Measurements from ENCODE around the gene CDA.
A peak's percentile ranks its signal among the peaks of the same experiment; 100 is the strongest.
"Not testable (repeated sequence)": the region's sequence is repeated elsewhere in the genome, so short reads cannot be mapped to it uniquely, and the experiment has no call there.

CDA gene

DNA sequence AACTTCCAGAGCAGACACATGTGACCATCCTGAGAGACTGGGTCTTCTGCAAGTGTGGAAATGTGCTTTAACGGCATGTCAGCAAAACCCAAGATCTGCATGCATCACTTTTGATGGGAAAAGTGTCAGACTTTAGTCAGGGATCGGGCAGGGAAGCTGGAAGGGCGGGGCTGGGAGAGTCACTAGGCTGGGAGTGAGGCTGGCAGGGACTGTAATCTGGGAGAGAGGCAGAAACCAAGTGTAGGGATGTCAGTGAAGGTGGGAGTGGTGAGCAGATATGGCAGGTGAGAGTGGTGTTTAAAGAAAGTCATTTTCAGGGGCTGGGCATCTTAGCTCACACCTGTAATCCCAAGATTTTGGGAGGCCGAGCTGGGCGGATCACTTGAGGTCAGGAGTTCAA lies 11.3 kb downstream of the CDA start:
- no peak for DNase-seq (ENCODE audit: insufficient read length, low spot score)
- TF ChIP-seq POLR2A (IDR thresholded peaks at IDR 0.05; ENCODE audit: low read depth, low read length) (no peak), POU2F2 (IDR thresholded peaks at IDR 0.05; ENCODE audit: low read depth, low read length) (no peak), PAX5 (IDR thresholded peaks at IDR 0.05; ENCODE audit: insufficient read depth, low read length, severe bottlenecking) (no peak), TAF1 (IDR thresholded peaks at IDR 0.05; ENCODE audit: low read depth, low read length) (no peak), POLR2AphosphoS5 (IDR thresholded peaks at IDR 0.05; ENCODE audit: low read depth, low read length) (no peak), SPI1 (IDR thresholded peaks at IDR 0.05; ENCODE audit: low read depth, low read length) (no peak)
- no peak for FAIRE-seq

DNA sequence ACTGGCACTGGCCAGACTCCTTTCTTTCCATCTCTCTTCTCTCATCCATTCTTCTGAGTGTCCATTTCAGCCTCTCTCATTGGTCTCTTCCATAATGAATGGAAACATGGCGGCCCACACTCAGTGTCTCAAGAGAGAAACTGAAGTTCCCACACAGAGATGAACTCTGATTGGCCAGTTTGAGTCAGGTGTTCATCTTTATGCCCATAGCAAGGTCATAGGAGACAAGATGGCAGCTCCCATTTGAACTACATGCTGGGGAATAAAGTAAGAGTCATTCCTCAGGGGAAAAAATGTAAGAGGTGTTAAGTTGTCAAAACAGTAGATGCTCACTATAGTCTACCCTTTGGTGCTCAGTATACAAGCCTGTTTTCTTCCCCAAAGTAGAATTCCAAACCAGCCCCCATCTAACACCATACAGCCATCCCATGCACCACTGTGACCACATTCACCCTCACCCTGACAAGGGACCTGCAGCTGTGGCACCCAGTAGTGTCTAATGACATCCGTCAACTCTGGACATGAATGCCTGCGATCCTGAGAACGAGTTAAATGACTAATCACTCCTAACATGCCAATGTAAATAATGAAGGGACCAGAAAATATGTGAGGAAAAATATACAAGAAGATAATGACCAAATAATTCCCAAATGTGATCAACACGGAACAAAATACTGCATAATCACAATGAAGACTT lies 12.4 kb downstream of the CDA start:
- FAIRE-seq (no peak), DNase-seq (ENCODE audit: insufficient read length, low spot score) (no peak)
- TF ChIP-seq PAX5 (IDR thresholded peaks at IDR 0.05; ENCODE audit: insufficient read depth, low read length, severe bottlenecking): no peak
- no peak for TF ChIP-seq POLR2AphosphoS5 (IDR thresholded peaks at IDR 0.05; ENCODE audit: low read depth, low read length)
- no peak for TF ChIP-seq POU2F2 (IDR thresholded peaks at IDR 0.05; ENCODE audit: low read depth, low read length)
- TF ChIP-seq POLR2A (IDR thresholded peaks at IDR 0.05; ENCODE audit: low read depth, low read length): no peak
- TF ChIP-seq SPI1 (IDR thresholded peaks at IDR 0.05; ENCODE audit: low read depth, low read length): no peak
- TF ChIP-seq TAF1 (IDR thresholded peaks at IDR 0.05; ENCODE audit: low read depth, low read length): no peak

DNA sequence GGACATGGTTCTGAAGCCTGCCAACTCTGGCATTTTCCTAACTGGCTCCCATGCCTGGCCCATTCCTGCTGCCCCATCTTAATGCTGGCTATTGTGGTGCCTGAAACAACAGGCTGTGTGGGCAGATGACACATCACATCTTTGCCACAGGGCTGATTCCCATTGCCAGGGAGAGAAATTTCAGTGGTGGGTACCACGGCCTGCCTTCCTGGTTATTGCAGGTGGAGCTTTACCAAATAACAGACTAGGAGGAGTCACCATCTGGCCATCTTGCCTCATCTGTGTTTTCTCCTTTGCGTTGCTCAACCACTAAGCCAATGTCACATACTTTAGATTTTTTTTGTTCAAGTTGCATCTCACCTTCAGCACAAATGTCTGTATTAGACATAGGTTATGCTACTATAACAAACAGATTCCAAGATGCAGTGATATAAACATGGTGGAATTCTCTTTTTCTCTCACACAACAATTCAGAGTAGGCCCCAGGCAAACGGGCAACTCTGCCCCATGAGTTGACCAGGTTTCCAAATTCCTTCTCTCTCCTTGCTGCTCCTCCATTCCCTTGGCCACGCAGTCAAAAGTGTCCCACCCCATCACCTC lies 14.1 kb downstream of the CDA start:
- TF ChIP-seq POU2F2 (IDR thresholded peaks at IDR 0.05; ENCODE audit: low read depth, low read length) (no peak), PAX5 (IDR thresholded peaks at IDR 0.05; ENCODE audit: insufficient read depth, low read length, severe bottlenecking) (no peak), POLR2A (IDR thresholded peaks at IDR 0.05; ENCODE audit: low read depth, low read length) (no peak), TAF1 (IDR thresholded peaks at IDR 0.05; ENCODE audit: low read depth, low read length) (no peak), SPI1 (IDR thresholded peaks at IDR 0.05; ENCODE audit: low read depth, low read length) (no peak), POLR2AphosphoS5 (IDR thresholded peaks at IDR 0.05; ENCODE audit: low read depth, low read length) (no peak)
- DNase-seq (ENCODE audit: insufficient read length, low spot score) (no peak), FAIRE-seq (no peak)

DNA sequence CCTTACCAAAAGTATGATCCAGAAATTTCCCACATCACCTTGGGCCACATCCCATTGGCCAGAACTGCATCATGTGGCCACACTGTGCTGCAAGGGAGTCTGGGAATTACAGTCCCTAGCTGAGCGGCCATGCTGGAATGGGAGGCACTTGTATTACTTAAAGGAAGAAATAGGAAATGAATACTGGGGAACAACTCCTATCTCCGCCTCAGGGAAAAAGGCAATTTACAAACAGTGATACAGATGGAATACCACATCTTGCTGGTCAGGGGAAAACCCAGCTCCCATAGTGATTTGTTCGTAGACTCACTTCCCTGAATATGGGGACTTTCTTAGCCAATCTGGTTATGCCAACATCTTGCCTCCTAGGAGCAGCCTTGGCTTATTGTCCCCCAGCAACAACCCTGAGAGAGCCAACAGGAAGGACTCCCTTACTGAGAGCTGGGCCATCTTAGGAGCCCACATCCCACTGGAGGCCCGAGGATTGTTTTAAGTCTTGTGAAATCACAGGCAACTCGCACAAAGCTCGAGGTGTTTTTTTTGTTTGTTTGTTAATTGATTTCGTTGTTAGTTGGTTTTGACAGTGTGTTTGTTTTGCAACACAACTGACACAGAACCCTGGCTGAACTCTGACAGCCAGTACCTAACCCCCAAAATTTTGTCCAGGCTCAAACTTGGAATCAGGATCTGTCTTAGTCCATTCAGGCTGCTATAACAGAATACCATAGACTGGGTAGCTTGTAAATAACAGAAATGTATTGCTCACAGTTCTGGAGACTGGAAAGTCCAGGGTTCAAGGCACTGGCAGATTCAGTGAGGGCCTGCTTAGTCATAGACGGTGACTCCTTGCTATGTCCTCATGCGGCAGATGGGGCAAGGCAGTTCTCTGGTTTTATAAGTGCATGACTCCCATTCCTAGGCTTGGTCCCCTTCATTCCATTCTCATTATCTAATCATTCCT lies 14.9 kb downstream of the CDA start:
- FAIRE-seq (no peak), DNase-seq (ENCODE audit: insufficient read length, low spot score) (no peak)
- no peak for TF ChIP-seq TAF1 (IDR thresholded peaks at IDR 0.05; ENCODE audit: low read depth, low read length)

DNA sequence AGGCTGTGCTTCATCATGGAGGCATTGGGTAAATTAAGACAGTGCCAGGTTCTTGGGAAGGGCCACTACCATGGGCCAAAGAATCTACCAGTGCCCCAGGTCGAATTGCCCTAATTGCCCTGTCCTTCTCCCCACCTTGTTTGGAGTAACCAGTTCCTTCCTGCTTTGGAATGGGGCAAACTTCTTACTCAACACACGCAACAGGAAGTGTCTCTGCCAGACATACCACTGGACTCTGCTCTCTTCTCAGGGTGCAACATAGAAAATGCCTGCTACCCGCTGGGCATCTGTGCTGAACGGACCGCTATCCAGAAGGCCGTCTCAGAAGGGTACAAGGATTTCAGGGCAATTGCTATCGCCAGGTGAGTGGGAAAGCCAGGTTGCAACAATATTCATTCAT lies 15.8 kb downstream of the CDA start:
- DNase-seq (ENCODE audit: insufficient read length, low spot score): no peak
- TF ChIP-seq POLR2A (IDR thresholded peaks at IDR 0.05; ENCODE audit: low read depth, low read length) (no peak), SPI1 (IDR thresholded peaks at IDR 0.05; ENCODE audit: low read depth, low read length) (no peak), TAF1 (IDR thresholded peaks at IDR 0.05; ENCODE audit: low read depth, low read length) (no peak), PAX5 (IDR thresholded peaks at IDR 0.05; ENCODE audit: insufficient read depth, low read length, severe bottlenecking) (no peak), POU2F2 (IDR thresholded peaks at IDR 0.05; ENCODE audit: low read depth, low read length) (no peak), POLR2AphosphoS5 (IDR thresholded peaks at IDR 0.05; ENCODE audit: low read depth, low read length) (no peak)
- no peak for FAIRE-seq

DNA sequence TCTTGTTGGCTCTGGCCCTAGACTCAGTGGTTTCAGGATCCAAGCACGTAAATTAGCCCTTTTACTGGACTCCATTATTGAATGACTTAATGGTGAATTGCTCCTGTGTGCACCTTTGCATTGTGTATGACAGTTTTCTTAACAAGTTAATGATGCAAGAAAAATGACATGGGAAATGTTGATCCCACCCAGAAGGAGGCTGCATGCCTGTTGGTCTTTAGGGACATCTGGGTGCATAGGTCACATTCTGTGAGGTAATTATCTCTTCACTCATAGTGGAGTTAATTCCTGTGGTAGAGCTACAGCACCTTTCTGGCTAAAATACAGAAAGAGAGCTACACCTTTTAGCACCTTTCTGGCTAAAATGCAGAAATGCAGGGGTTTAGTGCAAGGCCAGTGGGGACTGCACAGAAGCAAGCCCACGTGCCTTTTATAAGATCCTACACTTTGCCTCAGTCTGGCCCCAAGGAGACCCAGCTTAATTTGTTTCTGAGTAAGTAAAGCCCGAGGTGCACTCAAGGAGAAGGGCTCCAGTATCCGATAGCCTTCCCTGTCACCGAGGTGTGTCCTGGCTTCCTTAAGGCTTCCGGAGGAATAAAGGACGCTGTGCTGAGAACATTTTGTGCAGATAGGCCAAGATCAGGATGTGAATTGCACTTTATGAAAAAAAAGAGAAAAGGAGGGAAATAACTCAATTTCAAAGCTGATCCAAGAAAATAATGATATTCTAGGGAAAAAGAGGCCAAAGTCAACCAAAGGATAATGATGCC lies 18.1 kb downstream of the CDA start:
- FAIRE-seq; DNase-seq (ENCODE audit: insufficient read length, low spot score): not testable (repeated sequence)

DNA sequence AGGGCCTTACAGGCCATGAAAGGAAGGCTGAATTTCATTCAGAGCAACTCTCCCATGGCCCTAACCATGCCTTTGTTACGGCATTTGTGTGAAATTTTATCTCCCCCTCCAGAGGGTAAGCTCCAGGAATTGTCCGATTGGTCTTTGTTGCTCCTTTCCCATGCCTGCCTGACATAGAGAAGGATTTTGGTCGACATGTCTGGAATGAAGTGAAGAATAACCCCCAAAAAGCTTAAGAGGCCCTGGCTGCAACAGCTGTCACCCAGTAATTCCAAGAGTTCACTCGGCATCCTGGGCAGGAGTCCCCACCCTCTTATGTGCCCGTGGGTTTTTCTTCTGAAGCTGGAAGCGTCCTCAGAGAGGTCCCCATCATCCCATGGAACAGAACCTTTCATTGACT lies 20.6 kb downstream of the CDA start:
- FAIRE-seq (no peak), DNase-seq (ENCODE audit: insufficient read length, low spot score) (no peak)
- TF ChIP-seq TAF1 (IDR thresholded peaks at IDR 0.05; ENCODE audit: low read depth, low read length): no peak
- TF ChIP-seq POU2F2 (IDR thresholded peaks at IDR 0.05; ENCODE audit: low read depth, low read length): no peak
- no peak for TF ChIP-seq PAX5 (IDR thresholded peaks at IDR 0.05; ENCODE audit: insufficient read depth, low read length, severe bottlenecking)
- TF ChIP-seq POLR2A (IDR thresholded peaks at IDR 0.05; ENCODE audit: low read depth, low read length): no peak
- no peak for TF ChIP-seq POLR2AphosphoS5 (IDR thresholded peaks at IDR 0.05; ENCODE audit: low read depth, low read length)
- no peak for TF ChIP-seq SPI1 (IDR thresholded peaks at IDR 0.05; ENCODE audit: low read depth, low read length)

DNA sequence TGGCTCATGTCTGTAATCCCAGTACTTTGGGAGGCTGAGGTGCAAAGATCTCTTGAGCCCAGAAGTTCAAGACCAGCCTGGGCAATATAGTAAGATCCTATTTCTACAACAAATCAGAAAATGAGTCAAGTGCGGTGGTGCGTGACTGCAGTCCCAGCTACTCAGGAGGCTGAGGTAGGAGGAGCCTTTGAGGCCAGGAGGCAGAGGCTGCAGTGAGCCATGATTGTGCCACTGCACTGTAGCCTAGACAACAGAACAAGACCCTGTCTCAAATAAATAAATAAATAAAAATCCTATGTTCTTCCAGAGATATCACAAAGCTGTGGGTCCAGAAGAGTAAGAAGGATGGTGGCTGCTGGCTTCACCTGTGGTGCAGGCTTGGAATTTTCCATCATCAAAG lies 22.1 kb downstream of the CDA start:
- TF ChIP-seq POU2F2 (IDR thresholded peaks at IDR 0.05; ENCODE audit: low read depth, low read length) (no peak), POLR2AphosphoS5 (IDR thresholded peaks at IDR 0.05; ENCODE audit: low read depth, low read length) (no peak), PAX5 (IDR thresholded peaks at IDR 0.05; ENCODE audit: insufficient read depth, low read length, severe bottlenecking) (peak; percentile 43)
- FAIRE-seq (no peak), DNase-seq (ENCODE audit: insufficient read length, low spot score) (no peak)

DNA sequence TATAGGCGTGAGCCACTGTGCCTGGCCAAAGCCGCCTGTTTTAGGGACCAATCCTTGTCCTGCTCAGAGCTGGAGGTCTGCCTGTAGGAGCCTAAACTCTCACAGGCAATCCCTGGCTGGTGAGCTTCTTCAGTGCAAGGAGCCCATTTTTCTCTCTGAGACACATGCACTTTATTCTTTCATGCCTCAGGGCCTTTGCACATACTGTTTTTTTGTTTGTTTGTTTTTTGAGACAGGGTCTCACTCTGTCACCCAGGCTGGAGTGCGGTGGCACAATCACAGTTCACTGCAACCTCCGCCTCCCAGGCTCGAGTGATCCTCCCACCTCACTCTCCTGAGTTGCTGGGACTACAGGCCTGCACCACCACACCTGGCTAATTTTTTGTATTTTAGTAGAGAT lies 22.8 kb downstream of the CDA start:
- DNase-seq (ENCODE audit: insufficient read length, low spot score): no peak
- TF ChIP-seq SPI1 (IDR thresholded peaks at IDR 0.05; ENCODE audit: low read depth, low read length) (no peak), POU2F2 (IDR thresholded peaks at IDR 0.05; ENCODE audit: low read depth, low read length) (no peak), PAX5 (IDR thresholded peaks at IDR 0.05; ENCODE audit: insufficient read depth, low read length, severe bottlenecking) (no peak), POLR2AphosphoS5 (IDR thresholded peaks at IDR 0.05; ENCODE audit: low read depth, low read length) (no peak), POLR2A (IDR thresholded peaks at IDR 0.05; ENCODE audit: low read depth, low read length) (no peak), TAF1 (IDR thresholded peaks at IDR 0.05; ENCODE audit: low read depth, low read length) (no peak)
- no peak for FAIRE-seq

All from GM12891 (cell line).